DND-41 (cell line): ENCODE data around the gene CSTA.

Source experiments
- ATAC-seq: fragments of 200-7000 bp; cut with Tn5 transposase; 3 replicates; pipeline ENCODE4 v1.9.1; 2021; ENCODE audit warnings: low read depth; ENCODE audit not compliant: insufficient read depth
- DNase-seq: peaks from one replicate; pipeline ENCODE4 v3.0.0-alpha.2; 2020
- H2AFZ ChIP-seq: 2 replicates; pipeline ENCODE4 v1.6.0; 2012; ENCODE audit warnings: low read depth, low read length
- H3K27ac ChIP-seq: 2 replicates; pipeline ENCODE4 v1.5.1; 2012; ENCODE audit warnings: low read length, inconsistent platforms
- H3K27me3 ChIP-seq: fragments of 200-600 bp; sonication (generic); 2 replicates; pipeline ENCODE4 v1.6.0; 2012; ENCODE audit warnings: low read length, mild to moderate bottlenecking, inconsistent platforms; ENCODE audit not compliant: insufficient read depth, poor library complexity
- H3K36me3 ChIP-seq: 2 replicates; pipeline ENCODE4 v1.5.1; 2012; ENCODE audit warnings: low read length, inconsistent platforms; ENCODE audit not compliant: insufficient read depth
- H3K4me1 ChIP-seq: 2 replicates; pipeline ENCODE4 v1.5.1; 2012; ENCODE audit warnings: mild to moderate bottlenecking, low read length; ENCODE audit not compliant: insufficient read depth
- H3K4me2 ChIP-seq: 2 replicates; pipeline ENCODE4 v1.6.0; 2012; ENCODE audit warnings: mild to moderate bottlenecking, moderate library complexity, low read length, inconsistent platforms; ENCODE audit not compliant: insufficient read depth
- H3K4me3 ChIP-seq, 2 experiments: fragments of 200-600 bp in 1 of 2; shearing (Covaris generic) in 1 of 2; 2 replicates each; pipeline ENCODE4 v1.5.1; 2012 to 2016; ENCODE audit warnings: inconsistent platforms in 2 of 2, low read length in 2 of 2, mild to moderate bottlenecking in 2 of 2, low read depth in 1 of 2, moderate library complexity in 1 of 2
- H3K79me2 ChIP-seq: 2 replicates; pipeline ENCODE4 v1.6.0; 2012; ENCODE audit warnings: low read length, inconsistent platforms; ENCODE audit not compliant: insufficient read depth
- H3K9ac ChIP-seq: 2 replicates; pipeline ENCODE4 v1.6.0; 2012; ENCODE audit warnings: low read depth, mild to moderate bottlenecking, inconsistent platforms, low read length, moderate library complexity
- H3K9me3 ChIP-seq: 2 replicates; pipeline ENCODE4 v1.5.1; 2012; ENCODE audit warnings: low read length, moderate library complexity, mild to moderate bottlenecking, inconsistent platforms; ENCODE audit not compliant: insufficient read depth, severe bottlenecking
- H4K20me1 ChIP-seq: 2 replicates; pipeline ENCODE4 v1.6.0; 2012; ENCODE audit warnings: low read length; ENCODE audit not compliant: insufficient read depth
- CTCF ChIP-seq: IDR thresholded peaks from 2 replicates; pipeline ENCODE4 v1.5.1; 2012; ENCODE audit warnings: borderline replicate concordance, low read length, moderate library complexity, mild to moderate bottlenecking; ENCODE audit not compliant: poor library complexity, severe bottlenecking; ENCODE audit errors: extremely low read depth
- EZH2 ChIP-seq: IDR thresholded peaks from 3 replicates; pipeline ENCODE4 v1.6.1; 2012; ENCODE audit warnings: borderline replicate concordance, low read depth, mild to moderate bottlenecking, moderate library complexity, low read length, inconsistent platforms; ENCODE audit not compliant: severe bottlenecking

CSTA gene

GRCh38 chr3:122313281-122313680, 11.8 kb upstream of the CSTA start:
- Histone ChIP-seq H3K4me1 (peaks cover 9% of the 10 kb centered on the region; the same call in 1 of the 2 replicates), H3K9me3 (no peaks in the 10 kb centered on the region), H3K36me3 (no peaks in the 10 kb centered on the region), H4K20me1 (no peaks in the 10 kb centered on the region), H3K4me3 (no peak overlapping the region), H2AFZ (no peak overlapping the region), H3K9ac (no peak overlapping the region), H3K79me2 (no peaks in the 10 kb centered on the region), H3K27me3 (peaks cover 11% of the 10 kb centered on the region), H3K4me2 (no peak overlapping the region), H3K27ac (no peak overlapping the region)
- TF ChIP-seq CTCF = no peak
- no peak for TF ChIP-seq EZH2
- DNase-seq (no peak), ATAC-seq (no peak; the same call in 2 of the 3 replicates)

DNA sequence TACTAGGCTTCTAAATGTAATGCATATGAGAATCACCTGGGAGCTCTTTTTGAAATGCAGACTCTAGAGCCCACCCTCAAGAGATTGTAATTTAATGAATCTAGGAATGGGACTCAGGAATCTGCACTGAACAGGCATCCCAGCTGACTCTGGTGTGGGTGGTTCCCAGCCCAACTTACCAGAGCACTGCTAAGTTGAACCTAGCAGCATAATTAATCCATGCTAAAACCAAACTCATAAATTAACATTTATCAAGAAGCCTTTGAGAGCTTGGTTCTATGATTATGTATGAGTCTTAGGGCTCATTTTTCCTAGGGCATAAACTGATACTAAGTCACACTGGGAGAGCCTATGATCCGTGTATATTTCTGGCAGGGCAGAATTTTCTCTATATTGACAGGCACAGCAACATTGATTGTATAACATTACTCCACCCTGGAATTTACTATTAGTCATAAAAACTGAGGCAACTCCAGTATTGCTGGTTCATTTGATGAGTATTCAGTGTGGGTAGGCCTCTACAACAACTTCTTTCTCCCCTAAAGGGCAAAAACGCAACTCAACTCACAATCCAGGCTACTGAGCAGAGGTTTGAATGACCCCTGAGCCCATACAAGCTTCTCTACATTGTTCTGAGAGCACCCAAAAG, 10.7 kb upstream of the CSTA start:
- Histone ChIP-seq H3K9ac (no peak overlapping the region), H3K36me3 (no peaks in the 10 kb centered on the region), H3K4me3 (no peak overlapping the region), H3K79me2 (no peaks in the 10 kb centered on the region), H3K27ac (no peak overlapping the region), H3K27me3 (peaks cover 11% of the 10 kb centered on the region), H2AFZ (no peak overlapping the region), H3K4me2 (no peak overlapping the region), H3K4me1 (peaks cover 9% of the 10 kb centered on the region; the same call in 1 of the 2 replicates), H3K9me3 (peaks cover 3% of the 10 kb centered on the region), H4K20me1 (no peaks in the 10 kb centered on the region)
- DNase-seq (no peak), ATAC-seq (no peak)
- no peak for TF ChIP-seq CTCF
- no peak for TF ChIP-seq EZH2

- Histone ChIP-seq H3K27ac (no peak overlapping the region), H3K27me3 (peaks cover 9% of the 10 kb centered on the region), H3K4me1 (peaks cover 9% of the 10 kb centered on the region; the same call in 1 of the 2 replicates), H2AFZ (no peak overlapping the region), H3K9ac (no peak overlapping the region), H3K79me2 (no peaks in the 10 kb centered on the region), H3K9me3 (peaks cover 10% of the 10 kb centered on the region), H3K36me3 (no peaks in the 10 kb centered on the region), H4K20me1 (no peaks in the 10 kb centered on the region), H3K4me3 (no peak overlapping the region), H3K4me2 (no peak overlapping the region)
- ATAC-seq (no peak), DNase-seq (no peak)
- no peak for TF ChIP-seq EZH2
- no peak for TF ChIP-seq CTCF
Measured at GRCh38 chr3:122315619-122316018, 9.4 kb upstream of the CSTA start.
